T-helper 22 cell (primary cell): ENCODE results near the gene LRFN4.

Experiments used
- DNase-seq: peaks from one replicate; pipeline ENCODE4 v3.0.0-alpha.2; 2020; ENCODE audit warnings: low read depth

Gene LRFN4

DNA sequence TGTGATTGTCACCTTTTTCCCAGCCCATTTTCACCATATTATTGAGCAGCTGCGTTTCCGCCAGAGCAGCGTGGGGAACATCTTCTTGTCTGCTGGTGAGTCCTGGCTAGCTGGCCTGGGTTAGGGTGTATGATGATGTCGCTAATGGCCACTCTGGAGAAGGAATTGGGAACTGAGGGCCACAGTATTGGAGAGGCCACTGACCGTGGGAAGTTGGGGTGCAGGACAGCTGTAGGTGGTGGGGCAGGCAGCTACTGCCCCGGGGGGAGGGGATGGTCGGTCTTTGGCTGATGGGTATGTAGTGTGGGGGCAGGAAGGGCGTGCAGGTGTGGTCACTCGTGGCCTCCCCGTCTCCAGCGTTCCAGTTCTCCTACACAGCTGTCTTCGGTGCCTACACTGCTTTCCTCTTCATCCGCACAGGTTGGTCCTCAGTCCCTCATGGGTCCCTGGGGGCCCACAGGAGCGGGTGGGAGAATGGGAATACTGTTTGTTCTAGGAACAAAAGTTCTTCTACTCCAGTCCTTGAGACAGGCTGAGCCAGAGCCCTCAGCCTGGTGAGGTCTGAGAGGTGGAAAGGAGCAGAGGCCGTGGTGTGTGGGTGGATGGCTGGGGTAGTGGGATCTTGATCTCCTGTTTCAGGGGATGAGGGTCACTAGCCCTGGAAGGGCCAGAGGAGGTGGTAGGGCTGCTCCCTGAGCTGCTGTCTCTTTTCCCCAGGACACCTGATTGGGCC is 11.6 kb upstream of the LRFN4 start:
- no peak for DNase-seq

DNA sequence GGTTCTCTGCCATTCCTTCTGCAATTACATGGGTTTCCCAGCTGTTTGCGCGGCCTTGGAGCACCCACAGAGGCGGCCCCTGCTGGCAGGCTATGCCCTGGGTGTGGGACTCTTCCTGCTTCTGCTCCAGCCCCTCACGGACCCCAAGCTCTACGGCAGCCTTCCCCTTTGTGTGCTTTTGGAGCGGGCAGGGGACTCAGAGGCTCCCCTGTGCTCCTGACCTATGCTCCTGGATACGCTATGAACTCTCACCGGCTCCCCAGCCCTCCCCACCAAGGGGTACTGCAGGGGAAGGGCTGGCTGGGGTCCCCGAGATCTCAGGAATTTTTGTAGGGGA is 11.0 kb upstream of the LRFN4 start:
- no peak for DNase-seq

GRCh38 chr11:66846671-66847091 is 10.2 kb upstream of the LRFN4 start:
- DNase-seq = no peak

DNA sequence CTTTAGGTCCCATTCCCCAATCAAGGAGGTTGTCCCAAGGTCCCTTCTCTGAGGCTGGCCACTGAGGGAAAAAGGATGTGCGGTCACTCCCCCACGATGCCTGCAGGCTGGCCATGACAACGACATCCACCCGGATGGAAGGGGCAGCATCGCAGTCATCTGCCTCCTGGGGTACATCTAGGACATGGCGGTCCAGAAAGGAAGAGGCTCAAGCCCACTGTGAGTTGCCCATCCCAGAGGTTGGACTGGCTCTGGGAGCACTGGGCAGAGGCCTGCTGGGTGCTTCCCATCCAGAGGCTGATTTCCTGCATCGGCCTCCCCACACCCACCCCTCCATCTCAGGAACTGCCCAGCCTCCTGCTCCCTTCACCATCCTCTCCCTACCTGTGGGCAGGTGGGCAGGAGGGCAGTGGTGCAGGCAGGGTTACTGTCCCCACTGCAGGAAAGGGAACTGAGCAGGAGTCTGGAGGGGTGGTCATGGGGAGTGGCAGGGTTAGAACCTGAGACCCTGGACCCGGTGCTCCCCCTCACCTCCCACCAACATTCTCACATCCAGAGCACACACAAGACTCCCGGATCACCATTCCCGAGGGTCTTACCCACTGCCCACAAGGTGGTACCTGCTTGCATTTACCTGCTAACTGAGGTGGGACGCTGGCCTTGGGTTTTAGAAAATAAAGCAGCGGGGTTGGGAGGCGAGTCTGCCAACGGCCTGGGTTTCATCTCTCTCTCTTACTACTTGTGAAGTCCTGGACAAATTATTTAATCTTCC is 9.2 kb upstream of the LRFN4 start:
- DNase-seq = no peak

GRCh38 chr11:66848671-66849500 is 8.0 kb upstream of the LRFN4 start:
- DNase-seq = no peak

- DNase-seq = no peak
Observed at GRCh38 chr11:66849501-66850234, 7.2 kb upstream of the LRFN4 start.

DNA sequence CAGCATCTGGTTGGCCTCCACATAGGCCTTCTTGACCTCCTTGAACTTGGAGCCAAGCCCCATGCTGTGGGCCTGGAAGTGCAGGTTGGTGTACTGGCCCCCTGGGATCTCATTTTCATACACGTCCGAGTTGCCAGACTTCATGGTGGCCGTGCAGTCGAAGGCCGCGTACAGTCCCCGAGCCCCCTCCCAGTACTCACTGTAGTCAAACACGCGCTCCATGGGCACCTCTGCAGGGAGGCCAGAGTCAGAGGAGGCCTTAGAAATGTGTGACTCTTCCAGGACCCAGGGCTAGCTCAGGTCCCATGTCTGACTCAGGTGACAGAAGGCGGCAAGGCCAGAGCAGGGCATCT is 6.7 kb upstream of the LRFN4 start:
- no peak for DNase-seq

GRCh38 chr11:66850588-66851238 is 6.2 kb upstream of the LRFN4 start:
- no peak for DNase-seq

- DNase-seq = no peak
Observed at GRCh38 chr11:66851239-66851596, 5.6 kb upstream of the LRFN4 start.

DNA sequence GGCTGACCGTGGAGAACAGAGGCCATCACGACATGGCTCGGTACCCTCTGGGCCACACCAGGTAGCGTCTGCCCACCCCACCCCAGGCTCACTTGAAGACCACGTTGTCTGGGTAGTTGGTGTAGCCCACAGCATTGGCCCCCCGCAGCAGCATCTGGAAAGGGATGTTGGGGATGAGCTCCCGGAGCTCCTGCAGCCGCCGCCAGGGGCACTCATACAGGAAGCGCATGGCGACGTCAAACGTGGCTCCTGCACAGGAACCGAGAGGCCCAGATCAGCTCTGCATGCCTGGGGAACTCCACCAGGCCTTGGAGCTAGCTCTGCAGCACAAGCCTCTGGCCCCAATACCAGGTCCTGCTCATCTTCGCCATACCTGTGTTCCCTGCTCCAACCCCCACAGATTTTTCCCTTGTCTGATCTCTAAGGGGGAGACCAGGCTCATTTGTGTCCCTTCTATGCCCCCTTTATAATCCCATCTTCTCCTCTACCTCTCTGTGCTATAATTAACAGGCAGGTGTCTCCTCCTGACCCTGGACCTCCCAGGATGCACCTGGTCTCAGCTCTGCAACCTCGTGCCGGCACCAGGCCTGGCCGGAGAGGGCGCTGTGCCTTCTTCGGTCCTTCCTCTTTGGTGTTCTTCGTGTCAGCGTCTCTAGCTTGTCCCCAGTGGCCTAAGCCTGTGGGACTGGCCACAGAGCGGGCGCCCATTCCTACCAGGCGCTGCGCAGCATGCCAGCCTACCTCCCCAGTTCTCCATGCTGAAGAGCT is 5.0 kb upstream of the LRFN4 start:
- no peak for DNase-seq

GRCh38 chr11:66852466-66853241 is 4.2 kb upstream of the LRFN4 start:
- no peak for DNase-seq

DNA sequence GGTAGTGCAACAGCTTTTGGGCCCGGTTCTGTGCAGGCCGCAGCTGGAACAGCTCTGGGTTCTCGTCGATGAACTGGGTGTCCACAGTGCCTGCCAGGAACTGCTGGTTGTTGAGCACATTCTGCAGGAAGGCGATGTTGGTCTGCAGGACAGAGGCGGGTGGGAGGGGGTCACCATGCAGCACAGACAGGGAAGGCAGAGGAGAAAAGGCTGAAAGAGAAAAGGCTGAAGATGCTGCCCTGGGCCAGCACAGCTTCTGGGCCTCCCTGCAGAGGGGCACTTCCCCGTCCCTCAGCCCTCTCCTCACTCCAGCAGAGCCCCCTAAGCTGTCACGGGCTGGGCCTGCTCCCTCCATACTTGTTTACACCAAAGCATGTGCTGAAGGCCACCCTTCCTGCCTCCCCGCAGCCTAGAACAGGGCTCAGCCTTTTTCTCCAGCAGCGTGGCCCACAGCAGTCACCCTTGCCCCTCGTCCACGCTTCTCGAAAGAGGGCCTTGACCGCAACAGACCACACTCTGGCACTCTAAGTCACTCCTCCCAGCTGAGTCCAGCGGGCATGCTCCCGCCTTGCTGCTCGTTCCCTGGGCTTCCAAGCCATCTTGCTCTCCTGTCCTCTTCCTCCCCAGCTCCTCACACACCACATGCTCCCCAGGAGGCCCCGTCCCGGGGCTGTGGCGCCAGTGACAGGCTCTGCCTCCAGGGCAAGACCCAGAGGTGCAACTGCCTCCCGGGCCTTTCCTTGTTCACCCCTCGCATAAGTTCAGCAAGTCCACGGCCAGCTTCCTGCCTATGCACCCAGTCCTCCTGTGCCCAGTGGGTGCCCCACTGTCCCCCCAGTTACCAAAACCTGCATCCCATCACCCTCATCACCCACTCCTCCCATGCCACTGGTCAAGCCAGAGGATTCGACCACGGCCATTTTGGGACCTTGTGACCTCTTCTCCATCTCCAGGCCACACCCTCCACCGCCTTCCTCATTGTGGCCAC is 3.3 kb upstream of the LRFN4 start:
- DNase-seq = no peak

- no peak for DNase-seq
Observed at GRCh38 chr11:66854231-66854661, 2.6 kb upstream of the LRFN4 start.

DNA sequence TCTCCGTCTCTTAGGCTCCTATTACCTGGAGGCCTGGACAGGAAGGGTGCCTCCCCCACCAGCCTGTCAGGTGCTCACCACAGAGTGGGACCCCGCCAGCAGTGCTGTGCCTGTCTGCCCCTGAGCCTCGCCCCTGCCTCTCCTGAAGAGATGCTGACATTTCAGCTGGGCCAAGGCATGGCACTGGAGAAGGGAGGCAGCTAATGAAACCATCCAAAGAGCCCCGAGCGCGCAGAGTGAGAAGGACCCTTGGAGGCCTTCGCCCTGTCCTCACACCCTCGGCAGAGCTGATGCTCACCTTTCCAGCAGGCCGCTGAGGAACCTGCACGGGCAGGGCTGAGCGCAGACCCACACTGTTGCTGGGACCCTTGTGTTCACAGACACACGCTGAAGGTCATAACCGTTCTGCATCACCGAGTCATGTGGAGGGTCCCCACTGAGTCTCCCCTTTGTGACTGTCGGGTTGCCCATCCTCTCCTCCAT is 2.1 kb upstream of the LRFN4 start:
- no peak for DNase-seq

DNA sequence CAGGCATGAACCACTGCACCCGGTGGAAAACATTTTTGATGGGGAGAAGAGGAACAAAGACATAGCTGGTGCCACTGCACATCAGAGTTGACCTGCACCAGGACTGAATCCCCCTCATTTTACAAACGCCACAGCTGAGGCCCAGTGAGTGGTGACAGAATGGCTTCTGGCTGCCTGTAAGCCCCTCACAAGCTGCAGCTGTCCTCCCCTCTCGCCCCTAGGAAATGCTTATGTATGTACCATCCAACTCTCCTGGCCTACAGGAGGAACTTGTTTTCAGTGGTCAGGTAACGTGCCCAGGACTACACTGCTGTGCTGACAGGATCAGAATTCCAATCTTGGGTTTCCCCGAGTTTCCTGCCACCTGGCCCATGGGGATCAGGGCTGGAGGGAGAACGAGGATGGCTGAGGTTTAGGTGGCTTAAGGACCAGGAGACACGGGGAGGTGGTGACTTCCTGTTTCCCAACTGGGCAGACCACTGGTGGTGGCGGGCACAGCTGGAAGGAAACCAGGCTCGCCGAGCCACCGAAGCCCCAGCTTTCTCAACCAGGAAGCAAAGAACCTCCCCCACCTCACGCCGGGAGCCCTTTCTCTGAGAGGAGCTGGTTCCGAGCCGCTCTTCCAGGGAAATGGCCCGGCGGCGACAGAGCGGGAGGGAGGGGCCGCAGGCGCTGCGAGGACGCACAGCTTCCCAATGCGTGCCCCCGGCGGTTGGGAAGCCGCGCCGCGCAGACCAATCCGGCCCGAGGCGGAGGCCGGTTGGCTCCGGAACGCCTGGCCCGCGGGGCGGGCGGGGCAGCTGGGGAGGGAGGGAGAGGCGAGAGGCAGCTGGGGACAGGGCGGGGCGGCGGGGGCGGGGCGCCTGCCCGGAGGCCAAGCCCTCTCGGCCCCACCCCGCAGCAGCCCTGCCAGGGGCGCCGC is 1.0 kb upstream of the LRFN4 start:
- DNase-seq = peak; percentile 77

GRCh38 chr11:66857234-66857926 is 516 bp downstream of the LRFN4 start:
- no peak for DNase-seq

DNA sequence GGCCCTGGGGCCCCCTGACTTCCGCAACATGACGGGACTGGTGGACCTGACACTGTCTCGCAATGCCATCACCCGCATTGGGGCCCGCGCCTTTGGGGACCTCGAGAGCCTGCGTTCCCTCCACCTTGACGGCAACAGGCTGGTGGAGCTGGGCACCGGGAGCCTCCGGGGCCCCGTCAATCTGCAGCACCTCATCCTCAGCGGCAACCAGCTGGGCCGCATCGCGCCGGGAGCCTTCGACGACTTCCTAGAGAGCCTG is 992 bp downstream of the LRFN4 start:
- no peak for DNase-seq
